OCI-LY3 (cell line): Measurements from ENCODE around the gene TNFSF12.

Experiments used
- H2AFZ ChIP-seq: fragments of 200-600, 300-600 bp; shearing (Covaris generic); 2 replicates; pipeline ENCODE4 v1.6.0; 2014; ENCODE audit warnings: antibody characterized with exemption, low read depth, low read length
- H3K27ac ChIP-seq: fragments of 200-600, 300-600 bp; sonication (generic); 2 replicates; pipeline ENCODE4 v1.5.1; 2014; ENCODE audit warnings: mild to moderate bottlenecking, low read length, moderate library complexity, mixed read lengths
- H3K27me3 ChIP-seq: fragments of 200-600, 300-600 bp; sonication (generic); 2 replicates; pipeline ENCODE4 v1.6.1; 2014; ENCODE audit warnings: low read depth, low read length, mixed read lengths
- H3K36me3 ChIP-seq: fragments of 200-600, 300-600 bp; sonication (generic); replicated peaks from 2 replicates; pipeline ENCODE3; 2014; ENCODE audit warnings: low read depth, low read length, mixed read lengths
- H3K4me1 ChIP-seq: fragments of 300-600, 200-600 bp; sonication (generic); 2 replicates; pipeline ENCODE4 v1.6.1; 2014; ENCODE audit warnings: low read length, mixed read lengths
- H3K4me2 ChIP-seq: fragments of 200-600, 300-600 bp; sonication (generic); 2 replicates; pipeline ENCODE4 v1.6.1; 2014; ENCODE audit warnings: low read length, mixed read lengths
- H3K4me3 ChIP-seq: fragments of 300-600, 200-600 bp; sonication (generic); 2 replicates; pipeline ENCODE4 v1.5.1; 2014; ENCODE audit warnings: antibody characterized with exemption, mild to moderate bottlenecking, low read length, moderate library complexity
- H3K79me2 ChIP-seq: fragments of 300-600, 200-600 bp; shearing (Covaris generic); 2 replicates; pipeline ENCODE4 v1.6.1; 2014; ENCODE audit warnings: mild to moderate bottlenecking, low read length, mixed read lengths
- H3K9ac ChIP-seq: fragments of 300-600, 200-600 bp; shearing (Covaris generic); 2 replicates; pipeline ENCODE4 v1.6.0; 2014; ENCODE audit warnings: mild to moderate bottlenecking, low read length, moderate library complexity
- H3K9me3 ChIP-seq: fragments of 200-600, 300-600 bp; shearing (Covaris generic); 2 replicates; pipeline ENCODE4 v1.6.1; 2014; ENCODE audit warnings: low read length, mixed read lengths; ENCODE audit not compliant: insufficient read depth
- H4K20me1 ChIP-seq: fragments of 200-600, 300-600 bp; sonication (generic); 2 replicates; pipeline ENCODE4 v1.6.1; 2016; ENCODE audit warnings: low read length, mixed read lengths; ENCODE audit not compliant: insufficient read depth
- CTCF ChIP-seq: fragments of 200-600, 300-600 bp; sonication (generic); IDR thresholded peaks from 2 replicates; pipeline ENCODE4 v1.5.1; 2014; ENCODE audit warnings: antibody characterized with exemption, low read length, low read depth
- EZH2phosphoT487 ChIP-seq: fragments of 200-600 bp; shearing (Covaris generic); IDR thresholded peaks from 2 replicates; pipeline ENCODE4 v1.6.1; 2018; ENCODE audit warnings: antibody characterized with exemption, mixed run types, low read depth

TNFSF12 gene

GRCh38 chr17:7508846-7509245 is 40.0 kb upstream of the TNFSF12 start:
- Histone ChIP-seq H3K4me3 (no peak overlapping the region), H3K27me3 (no peaks in the 10 kb centered on the region), H3K36me3 (peaks cover 32% of the 10 kb centered on the region), H4K20me1 (no peaks in the 10 kb centered on the region), H3K9ac (no peak overlapping the region), H3K79me2 (no peaks in the 10 kb centered on the region), H2AFZ (no peak overlapping the region), H3K4me2 (no peak overlapping the region), H3K4me1 (no peaks in the 10 kb centered on the region), H3K27ac (no peak overlapping the region), H3K9me3 (no peaks in the 10 kb centered on the region)
- TF ChIP-seq CTCF (no peak), EZH2phosphoT487 (no peak)

- Histone ChIP-seq H3K79me2 (no peaks in the 10 kb centered on the region), H3K4me1 (no peaks in the 10 kb centered on the region), H3K27ac (no peak overlapping the region), H3K4me2 (no peak overlapping the region), H3K4me3 (no peak overlapping the region), H4K20me1 (no peaks in the 10 kb centered on the region), H3K27me3 (no peaks in the 10 kb centered on the region), H3K9ac (no peak overlapping the region), H2AFZ (no peak overlapping the region), H3K36me3 (peaks cover 32% of the 10 kb centered on the region), H3K9me3 (no peaks in the 10 kb centered on the region)
- TF ChIP-seq EZH2phosphoT487 (no peak), CTCF (no peak)
These were observed 38.9 kb upstream of the TNFSF12 start for GRCh38 chr17:7509937-7510336.

GRCh38 chr17:7511108-7511507 is 37.8 kb upstream of the TNFSF12 start:
- Histone ChIP-seq H3K4me2 (no peak overlapping the region), H3K9ac (no peak overlapping the region), H3K27me3 (no peaks in the 10 kb centered on the region), H3K9me3 (no peaks in the 10 kb centered on the region), H3K4me3 (no peak overlapping the region), H3K36me3 (peaks cover 26% of the 10 kb centered on the region), H2AFZ (no peak overlapping the region), H3K4me1 (no peaks in the 10 kb centered on the region), H3K79me2 (no peaks in the 10 kb centered on the region), H3K27ac (no peak overlapping the region), H4K20me1 (no peaks in the 10 kb centered on the region)
- TF ChIP-seq CTCF, result no peak
- TF ChIP-seq EZH2phosphoT487, result no peak

- H3K36me3 ChIP-seq, result peaks cover 22% of the 10 kb centered on the region
- no peak overlapping the region for H2AFZ ChIP-seq
- H3K9me3 ChIP-seq, result no peaks in the 10 kb centered on the region
- no peaks in the 10 kb centered on the region for H3K79me2 ChIP-seq
- no peak overlapping the region for H3K4me2 ChIP-seq
- H3K9ac ChIP-seq, result no peak overlapping the region
- H3K4me1 ChIP-seq, result no peaks in the 10 kb centered on the region
- no peak overlapping the region for H3K27ac ChIP-seq
- H3K4me3 ChIP-seq, result no peak overlapping the region
- H3K27me3 ChIP-seq, result no peaks in the 10 kb centered on the region
- H4K20me1 ChIP-seq, result no peaks in the 10 kb centered on the region
- no peak for TF ChIP-seq EZH2phosphoT487
- no peak for TF ChIP-seq CTCF
These were observed 36.8 kb upstream of the TNFSF12 start for GRCh38 chr17:7512105-7512504.
